ENCODE data around the gene TK1.
A peak's percentile ranks its signal among the peaks of the same experiment; 100 is the strongest.

TK1 gene

GRCh38 chr17:78227455-78227916 lies 40.6 kb upstream of the TK1 start:
- H3K18ac ChIP-seq (ENCODE audit: low read length): peak overlapping the region; percentile 55
- H3K23ac ChIP-seq (ENCODE audit: low read depth, low read length, poor library complexity): peak overlapping the region; percentile 18
- H3K4me2 ChIP-seq (ENCODE audit: insufficient read depth, low read length, poor library complexity, severe bottlenecking): no peak overlapping the region
- no peak overlapping the region for H3K4me3 ChIP-seq (ENCODE audit: low read length in 2 of 2)
- no peak overlapping the region for H2BK15ac ChIP-seq (ENCODE audit: low read length)
- H2BK12ac ChIP-seq (ENCODE audit: low read length): no peak overlapping the region
- no peak overlapping the region for H2AK5ac ChIP-seq (ENCODE audit: low read depth, low read length)
- no peaks in the 10 kb centered on the region for H3K79me1 ChIP-seq (ENCODE audit: low read depth, low read length)
- H3K27me3 ChIP-seq (ENCODE audit: control insufficient read depth in 3 of 3, insufficient read depth in 3 of 3, low read depth in 1 of 3, low read length in 3 of 3): peaks cover 6 to 23% (median 22%) of the 10 kb centered on the region in 3 experiments
- no peak for DNase-seq (ENCODE audit: low spot score)
- no peak overlapping the region for H2AFZ ChIP-seq (ENCODE audit: low read length)
- H3K27ac ChIP-seq (replicated peaks; ENCODE audit: low read length): no peak overlapping the region
- H4K8ac ChIP-seq (ENCODE audit: low read depth, low read length): no peak overlapping the region
- peaks cover 0 to 2% of the 10 kb centered on the region in 2 donors for H3K9me3 ChIP-seq (replicated peaks in 1 of 2; ENCODE audit: control insufficient read depth in 2 of 2, insufficient read depth in 1 of 2, low read depth in 1 of 2, low read length in 2 of 2)
- no peak overlapping the region for H3K9ac ChIP-seq (ENCODE audit: low read depth, low read length, poor library complexity)
- no peak overlapping the region for H4K91ac ChIP-seq (ENCODE audit: low read depth, low read length, poor library complexity)
- no peak overlapping the region for H3K14ac ChIP-seq (ENCODE audit: low read length)
- peaks cover 16 to 30% of the 10 kb centered on the region in 2 donors for H3K36me3 ChIP-seq (replicated peaks in 1 of 2; ENCODE audit: control insufficient read depth in 2 of 2, insufficient read depth in 2 of 2, low read length in 2 of 2)
- no peak overlapping the region for H2BK120ac ChIP-seq (ENCODE audit: low read depth, low read length)
- H3K4ac ChIP-seq (ENCODE audit: low read length): no peak overlapping the region
- no CpG with 5 or more reads among the region's 10 CpGs for WGBS, 2 donors (ENCODE audit: extremely low coverage in 2 of 2, insufficient read length in 2 of 2, insufficient replicate concordance in 1 of 2)
- peaks cover 0 to under 1% of the 10 kb centered on the region in 2 donors for H3K4me1 ChIP-seq (ENCODE audit: control insufficient read depth in 2 of 2, insufficient read depth in 1 of 2, low read depth in 1 of 2, low read length in 2 of 2)
- no peak overlapping the region for H2BK5ac ChIP-seq (ENCODE audit: low read length)

GRCh38 chr17:78226759-78227454 lies 40.1 kb upstream of the TK1 start:
- H3K27me3 ChIP-seq (ENCODE audit: control insufficient read depth in 3 of 3, insufficient read depth in 3 of 3, low read depth in 1 of 3, low read length in 3 of 3): peaks cover 4 to 17% (median 16%) of the 10 kb centered on the region in 3 experiments
- no peak overlapping the region for H2AFZ ChIP-seq (ENCODE audit: low read length)
- WGBS, 2 donors (ENCODE audit: extremely low coverage in 2 of 2, insufficient read length in 2 of 2, insufficient replicate concordance in 1 of 2): no CpG with 5 or more reads among the region's 20 CpGs
- H3K18ac ChIP-seq (ENCODE audit: low read length): peak overlapping the region; percentile 40
- H4K91ac ChIP-seq (ENCODE audit: low read depth, low read length, poor library complexity): no peak overlapping the region
- H4K8ac ChIP-seq (ENCODE audit: low read depth, low read length): no peak overlapping the region
- H3K23ac ChIP-seq (ENCODE audit: low read depth, low read length, poor library complexity): peak overlapping the region; percentile 49
- no peak overlapping the region for H3K27ac ChIP-seq (replicated peaks; ENCODE audit: low read length)
- H2BK5ac ChIP-seq (ENCODE audit: low read length): no peak overlapping the region
- peaks cover 0 to 2% of the 10 kb centered on the region in 2 donors for H3K9me3 ChIP-seq (replicated peaks in 1 of 2; ENCODE audit: control insufficient read depth in 2 of 2, insufficient read depth in 1 of 2, low read depth in 1 of 2, low read length in 2 of 2)
- H3K4me2 ChIP-seq (ENCODE audit: insufficient read depth, low read length, poor library complexity, severe bottlenecking): no peak overlapping the region
- no peak overlapping the region for H3K4me3 ChIP-seq (ENCODE audit: low read length in 2 of 2)
- no peak overlapping the region for H3K4ac ChIP-seq (ENCODE audit: low read length)
- H3K14ac ChIP-seq (ENCODE audit: low read length): no peak overlapping the region
- H2AK5ac ChIP-seq (ENCODE audit: low read depth, low read length): no peak overlapping the region
- peak overlapping the region; percentile 56 for H3K9ac ChIP-seq (ENCODE audit: low read depth, low read length, poor library complexity)
- no peak overlapping the region for H2BK12ac ChIP-seq (ENCODE audit: low read length)
- peaks cover 16 to 35% of the 10 kb centered on the region in 2 donors for H3K36me3 ChIP-seq (replicated peaks in 1 of 2; ENCODE audit: control insufficient read depth in 2 of 2, insufficient read depth in 2 of 2, low read length in 2 of 2)
- no peak overlapping the region for H2BK15ac ChIP-seq (ENCODE audit: low read length)
- no peak for DNase-seq (ENCODE audit: low spot score)
- no peaks in the 10 kb centered on the region for H3K79me1 ChIP-seq (ENCODE audit: low read depth, low read length)
- H2BK120ac ChIP-seq (ENCODE audit: low read depth, low read length): no peak overlapping the region
- H3K4me1 ChIP-seq (ENCODE audit: control insufficient read depth in 2 of 2, insufficient read depth in 1 of 2, low read depth in 1 of 2, low read length in 2 of 2): no peaks in the 10 kb centered on the region

GRCh38 chr17:78226055-78226758 lies 39.4 kb upstream of the TK1 start:
- no peak overlapping the region for H3K4me2 ChIP-seq (ENCODE audit: insufficient read depth, low read length, poor library complexity, severe bottlenecking)
- H3K36me3 ChIP-seq (replicated peaks in 1 of 2; ENCODE audit: control insufficient read depth in 2 of 2, insufficient read depth in 2 of 2, low read length in 2 of 2): peaks cover 18 to 41% of the 10 kb centered on the region in 2 donors
- no peak overlapping the region for H3K18ac ChIP-seq (ENCODE audit: low read length)
- no peaks in the 10 kb centered on the region for H3K4me1 ChIP-seq (ENCODE audit: control insufficient read depth in 2 of 2, insufficient read depth in 1 of 2, low read depth in 1 of 2, low read length in 2 of 2)
- no peak overlapping the region for H3K4ac ChIP-seq (ENCODE audit: low read length)
- H3K9me3 ChIP-seq (replicated peaks in 1 of 2; ENCODE audit: control insufficient read depth in 2 of 2, insufficient read depth in 1 of 2, low read depth in 1 of 2, low read length in 2 of 2): peaks cover 0 to 2% of the 10 kb centered on the region in 2 donors
- no peak overlapping the region for H2BK12ac ChIP-seq (ENCODE audit: low read length)
- H2AK5ac ChIP-seq (ENCODE audit: low read depth, low read length): no peak overlapping the region
- no peak overlapping the region for H2BK15ac ChIP-seq (ENCODE audit: low read length)
- H2AFZ ChIP-seq (ENCODE audit: low read length): no peak overlapping the region
- DNase-seq (ENCODE audit: low spot score): no peak
- no peak overlapping the region for H3K27ac ChIP-seq (replicated peaks; ENCODE audit: low read length)
- H4K8ac ChIP-seq (ENCODE audit: low read depth, low read length): no peak overlapping the region
- no peaks in the 10 kb centered on the region for H3K79me1 ChIP-seq (ENCODE audit: low read depth, low read length)
- no peak overlapping the region for H3K23ac ChIP-seq (ENCODE audit: low read depth, low read length, poor library complexity)
- H3K9ac ChIP-seq (ENCODE audit: low read depth, low read length, poor library complexity): no peak overlapping the region
- no peak overlapping the region for H3K14ac ChIP-seq (ENCODE audit: low read length)
- H2BK5ac ChIP-seq (ENCODE audit: low read length): no peak overlapping the region
- peaks cover 0 to 11% (median 11%) of the 10 kb centered on the region in 3 experiments for H3K27me3 ChIP-seq (ENCODE audit: control insufficient read depth in 3 of 3, insufficient read depth in 3 of 3, low read depth in 1 of 3, low read length in 3 of 3)
- no peak overlapping the region for H4K91ac ChIP-seq (ENCODE audit: low read depth, low read length, poor library complexity)
- no peak overlapping the region for H3K4me3 ChIP-seq (ENCODE audit: low read length in 2 of 2)
- no peak overlapping the region for H2BK120ac ChIP-seq (ENCODE audit: low read depth, low read length)
- no CpG with 5 or more reads among the region's 12 CpGs for WGBS, 2 donors (ENCODE audit: extremely low coverage in 2 of 2, insufficient read length in 2 of 2, insufficient replicate concordance in 1 of 2)
